ENCODE results near the gene FOS. TPM values are rescaled to one million over a fixed set of nuclear protein-coding genes. Genes with fewer than 3 reads are reported as not detected.

Gene FOS
- total and polyA plus RNA-seq, 12 donors: 9.3 to 173 (median 53.2) TPM

- H3K4me1 ChIP-seq: peaks cover 6 to 43% (median 33%) of the 10 kb centered on the region in 9 donors
- DNase-seq: peak; percentile 99 to 100
- TF ChIP-seq CTCF (IDR thresholded peaks at IDR 0.05): no peak
- H3K36me3 ChIP-seq: no peaks in the 10 kb centered on the region
- ATAC-seq: peak; percentile 95 to 98 (median 97)
- intact Hi-C loops (cut with DNase I): loop anchor here in 5 of 10 donors (1.0 to 5.0 kb wide), 11 partner anchors 17 to 117 kb away; partner anchors contain the start of gene TMED10 (in 4 of the 5)
- WGBS, 2 donors: 0% methylated on average over 40 of the region's 40 CpGs
- no peaks in the 10 kb centered on the region for H3K9me3 ChIP-seq
- peak overlapping the region in 9 of 10 donors; percentile 20 to 55 (median 47) for H3K4me3 ChIP-seq
- H3K27me3 ChIP-seq: no peaks in the 10 kb centered on the region
- peak overlapping the region; percentile 79 to 98 (median 95) for H3K27ac ChIP-seq
Observed at GRCh38 chr14:75258803-75259509, 19.7 kb upstream of the FOS start.

- ATAC-seq (peak in 6 of 8 donors; percentile 5 to 44 (median 12)), DNase-seq (no peak)
- Histone ChIP-seq H3K27ac (peak overlapping the region; percentile 79 to 98 (median 95)), H3K4me3 (peak overlapping the region in 9 of 10 donors; percentile 20 to 55 (median 47)), H3K36me3 (no peaks in the 10 kb centered on the region), H3K9me3 (no peaks in the 10 kb centered on the region), H3K27me3 (no peaks in the 10 kb centered on the region), H3K4me1 (peaks cover 2 to 41% (median 28%) of the 10 kb centered on the region in 9 donors)
- peak in 5 of 9 donors; percentile 8 to 50 (median 40) for TF ChIP-seq CTCF (IDR thresholded peaks at IDR 0.05)
- intact Hi-C loops (cut with DNase I): loop anchor here in 5 of 10 donors (1.0 to 5.0 kb wide), 11 partner anchors 17 to 117 kb away; partner anchors contain the start of gene TMED10 (in 4 of the 5)
- WGBS, 2 donors: 1% methylated on average over 7 of the region's 7 CpGs
Observed at GRCh38 chr14:75259510-75259855, 19.1 kb upstream of the FOS start.

GRCh38 chr14:75260025-75260763, 18.4 kb upstream of the FOS start:
- ATAC-seq (no peak), DNase-seq (no peak)
- H3K27ac ChIP-seq: peak overlapping the region; percentile 79 to 98 (median 95)
- intact Hi-C loops (cut with DNase I): no loop called here
- H3K36me3 ChIP-seq: no peaks in the 10 kb centered on the region
- no peaks in the 10 kb centered on the region for H3K9me3 ChIP-seq
- WGBS, 2 donors: 72 to 74% methylated on average over 8 of the region's 8 CpGs
- TF ChIP-seq CTCF (IDR thresholded peaks at IDR 0.05): no peak
- no peaks in the 10 kb centered on the region for H3K27me3 ChIP-seq
- no peak overlapping the region for H3K4me3 ChIP-seq
- peaks cover 2 to 34% (median 21%) of the 10 kb centered on the region in 9 donors for H3K4me1 ChIP-seq

GRCh38 chr14:75261820-75262219, 16.8 kb upstream of the FOS start:
- intact Hi-C loops (cut with DNase I): no loop called here
- Histone ChIP-seq H3K36me3 (no peaks in the 10 kb centered on the region), H3K27me3 (no peaks in the 10 kb centered on the region), H3K4me1 (peaks cover 2 to 35% (median 28%) of the 10 kb centered on the region in 9 donors), H3K4me3 (no peak overlapping the region), H3K9me3 (no peaks in the 10 kb centered on the region), H3K27ac (no peak overlapping the region)
- ATAC-seq (no peak), DNase-seq (no peak)
- WGBS, 2 donors: 94 to 98% methylated on average over 5 of the region's 5 CpGs
- TF ChIP-seq CTCF (IDR thresholded peaks at IDR 0.05): no peak

Measured in heart right ventricle (tissue), 16 donors.